ENCODE data around the gene MPDU1. TPM values are rescaled to one million over a fixed set of nuclear protein-coding genes. Genes with fewer than 3 reads are reported as not detected.

Gene MPDU1
- total RNA-seq, 1 experiment from 2014 or later: 154 TPM

GRCh38 chr17:7629939-7630571 is 46.4 kb downstream of the MPDU1 start, which contains the start of gene SHBG:
Gene SHBG, plus strand, starts transcription at chr17:7630135. Its CDS starts 38 bp downstream, at chr17:7630173.
- in situ Hi-C loops (cut with HindIII; ENCODE audit: low pct_unique_long_range_greater_than_20kb, low sequenced_read_pairs): no loop called here
- no peak for DNase-seq (ENCODE audit: low read depth, low spot score)

- no peak for DNase-seq (ENCODE audit: low read depth, low spot score)
- in situ Hi-C loops (cut with HindIII; ENCODE audit: low pct_unique_long_range_greater_than_20kb, low sequenced_read_pairs): no loop called here
Observed at GRCh38 chr17:7631398-7632380, 48.0 kb downstream of the MPDU1 start.

DNA sequence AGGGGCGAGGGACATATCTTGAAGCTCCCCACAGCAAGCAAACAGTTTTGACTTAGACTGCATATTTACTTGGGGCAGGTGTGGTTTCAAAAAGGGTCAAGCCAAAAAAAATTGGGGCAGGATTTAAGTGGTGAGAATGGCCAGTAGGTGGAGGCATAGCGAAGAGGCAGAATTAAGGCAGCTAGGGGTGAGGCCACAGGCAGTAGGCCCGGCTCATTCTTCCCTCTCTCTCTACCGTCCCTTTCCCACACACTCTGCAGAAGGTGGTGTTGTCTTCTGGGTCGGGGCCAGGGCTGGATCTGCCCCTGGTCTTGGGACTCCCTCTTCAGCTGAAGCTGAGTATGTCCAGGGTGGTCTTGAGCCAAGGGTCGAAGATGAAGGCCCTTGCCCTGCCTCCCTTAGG is 48.8 kb downstream of the MPDU1 start:
- peak; percentile 80 for DNase-seq (ENCODE audit: low read depth, low spot score)
- in situ Hi-C loops (cut with HindIII; ENCODE audit: low pct_unique_long_range_greater_than_20kb, low sequenced_read_pairs): no loop called here

DNA sequence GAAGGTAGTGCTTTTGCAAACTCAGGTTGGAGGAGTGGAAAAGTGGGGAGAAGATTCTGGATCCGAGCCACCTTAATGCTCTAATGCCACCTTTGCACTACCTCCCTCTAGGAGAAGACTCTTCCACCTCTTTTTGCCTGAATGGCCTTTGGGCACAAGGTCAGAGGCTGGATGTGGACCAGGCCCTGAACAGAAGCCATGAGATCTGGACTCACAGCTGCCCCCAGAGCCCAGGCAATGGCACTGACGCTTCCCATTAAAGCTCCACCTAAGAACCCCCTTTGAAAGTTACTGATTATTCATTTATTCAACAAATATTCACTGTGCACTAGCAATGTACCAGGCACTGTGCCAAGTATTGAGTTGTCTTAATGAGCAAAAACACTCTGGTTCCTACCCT is 49.4 kb downstream of the MPDU1 start:
- in situ Hi-C loops (cut with HindIII; ENCODE audit: low pct_unique_long_range_greater_than_20kb, low sequenced_read_pairs): no loop called here
- peak; percentile 19 for DNase-seq (ENCODE audit: low read depth, low spot score)

DNA sequence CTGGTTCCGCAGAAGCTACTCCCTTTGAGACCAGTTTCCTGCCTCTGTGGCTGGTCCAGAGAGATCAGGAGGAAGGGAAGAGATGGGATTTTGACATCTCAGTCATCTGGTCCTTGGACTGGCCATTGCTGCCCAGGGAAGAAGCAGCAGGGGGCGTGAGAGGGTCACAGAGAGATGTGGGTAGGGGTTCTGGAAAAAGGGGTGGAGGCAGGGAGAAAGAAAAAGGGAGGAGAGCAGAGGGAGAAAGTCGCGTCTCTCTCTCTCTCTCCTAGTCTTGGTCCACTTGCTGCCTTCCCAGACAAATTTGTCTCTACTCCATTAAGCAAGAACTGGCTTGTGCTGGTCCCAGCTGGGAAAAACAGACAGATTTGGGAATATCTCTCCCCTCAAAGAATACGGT is 50.7 kb downstream of the MPDU1 start:
- in situ Hi-C loops (cut with HindIII; ENCODE audit: low pct_unique_long_range_greater_than_20kb, low sequenced_read_pairs): no loop called here
- DNase-seq (ENCODE audit: low read depth, low spot score): peak; percentile 91

GRCh38 chr17:7636163-7636562 is 52.5 kb downstream of the MPDU1 start:
- in situ Hi-C loops (cut with HindIII; ENCODE audit: low pct_unique_long_range_greater_than_20kb, low sequenced_read_pairs): no loop called here
- DNase-seq (ENCODE audit: low read depth, low spot score): no peak

Small RNA genes within 50 kb of the gene (small RNA-seq; reads per million reads assigned to genes)
- 0 reads per million in 2 experiments for gene CD68
- gene RF00019: 0 reads per million in 2 experiments
- 0 reads per million in 2 experiments for gene SNORA48
- 0 reads per million in 2 experiments for gene SNORD10

Other genes with a start within 250 kb of the MPDU1 start
- gene ACAP1, start 247.3 kb upstream of the MPDU1 start, total RNA-seq (2014; rRNA removed; shearing (Covaris generic)): 0.03 TPM in 1 of 2 replicates, not detected in the other
- 2.0 and 2.5 TPM in 2 replicates for gene KCTD11, start 231.7 kb upstream of the MPDU1 start, total RNA-seq (2014; rRNA removed; shearing (Covaris generic))
- not detected in 2 replicates for gene TMEM95, start 228.7 kb upstream of the MPDU1 start, total RNA-seq (2014; rRNA removed; shearing (Covaris generic))
- gene TNK1, start 202.8 kb upstream of the MPDU1 start, total RNA-seq (2014; rRNA removed; shearing (Covaris generic)): 0.24 TPM in 1 of 2 replicates, not detected in the other
- 5.1 and 9.6 TPM in 2 replicates for gene PLSCR3, start 189.3 kb upstream of the MPDU1 start, total RNA-seq (2014; rRNA removed; shearing (Covaris generic))
- 147 and 188 TPM in 2 replicates for gene TMEM256, start 179.8 kb upstream of the MPDU1 start, total RNA-seq (2014; rRNA removed; shearing (Covaris generic))
- 0.55 and 1.7 TPM in 2 replicates for gene NLGN2, start 176.0 kb upstream of the MPDU1 start, total RNA-seq (2014; rRNA removed; shearing (Covaris generic))
- gene SPEM1, start 163.5 kb upstream of the MPDU1 start, total RNA-seq (2014; rRNA removed; shearing (Covaris generic)): not detected in 2 replicates
- not detected in 2 replicates for gene SPEM2, start 158.2 kb upstream of the MPDU1 start, total RNA-seq (2014; rRNA removed; shearing (Covaris generic))
- gene SPEM3, start 155.0 kb upstream of the MPDU1 start, total RNA-seq (2014; rRNA removed; shearing (Covaris generic)): not detected in 2 replicates
- gene TMEM102, start 148.4 kb upstream of the MPDU1 start, total RNA-seq (2014; rRNA removed; shearing (Covaris generic)): 6.8 and 7.0 TPM in 2 replicates
- gene FGF11, start 144.3 kb upstream of the MPDU1 start, total RNA-seq (2014; rRNA removed; shearing (Covaris generic)): 0.45 and 0.61 TPM in 2 replicates
- gene CHRNB1, start 138.8 kb upstream of the MPDU1 start, total RNA-seq (2014; rRNA removed; shearing (Covaris generic)): 3.3 and 4.5 TPM in 2 replicates
- gene ZBTB4, start 104.2 kb upstream of the MPDU1 start, total RNA-seq (2014; rRNA removed; shearing (Covaris generic)): 14.3 and 14.6 TPM in 2 replicates
- gene SLC35G6, start 102.4 kb upstream of the MPDU1 start, total RNA-seq (2014; rRNA removed; shearing (Covaris generic)): not detected in 2 replicates
- gene POLR2A, start 99.5 kb upstream of the MPDU1 start, total RNA-seq (2014; rRNA removed; shearing (Covaris generic)): 20.6 and 24.0 TPM in 2 replicates
- gene TNFSF12, start 34.8 kb upstream of the MPDU1 start, total RNA-seq (2014; rRNA removed; shearing (Covaris generic)): 0.88 and 1.2 TPM in 2 replicates
- 0.11 TPM in 1 of 2 replicates, not detected in the other for gene TNFSF13, start 25.1 kb upstream of the MPDU1 start, total RNA-seq (2014; rRNA removed; shearing (Covaris generic))
- 103 and 113 TPM in 2 replicates for gene SENP3, start 21.9 kb upstream of the MPDU1 start, total RNA-seq (2014; rRNA removed; shearing (Covaris generic))
- 69.3 and 74.5 TPM in 2 replicates for gene CD68, start 4.2 kb upstream of the MPDU1 start, total RNA-seq (2014; rRNA removed; shearing (Covaris generic))
- not detected in 2 replicates for gene SOX15, start 6.2 kb downstream of the MPDU1 start, total RNA-seq (2014; rRNA removed; shearing (Covaris generic))
- gene FXR2, start 31.0 kb downstream of the MPDU1 start, total RNA-seq (2014; rRNA removed; shearing (Covaris generic)): 56.6 and 61.7 TPM in 2 replicates
- 49.6 and 56.3 TPM in 2 replicates for gene SAT2, start 44.0 kb downstream of the MPDU1 start, total RNA-seq (2014; rRNA removed; shearing (Covaris generic))
- 0.82 and 1.6 TPM in 2 replicates for gene SHBG, start 46.3 kb downstream of the MPDU1 start, total RNA-seq (2014; rRNA removed; shearing (Covaris generic))
- 0.27 and 0.85 TPM in 2 replicates for gene ATP1B2, start 67.1 kb downstream of the MPDU1 start, total RNA-seq (2014; rRNA removed; shearing (Covaris generic))
- gene TP53, start 103.6 kb downstream of the MPDU1 start, total RNA-seq (2014; rRNA removed; shearing (Covaris generic)): 14.1 and 15.4 TPM in 2 replicates
- gene WRAP53, start 104.6 kb downstream of the MPDU1 start, total RNA-seq (2014; rRNA removed; shearing (Covaris generic)): 13.4 and 16.4 TPM in 2 replicates
- gene EFNB3, start 121.3 kb downstream of the MPDU1 start, total RNA-seq (2014; rRNA removed; shearing (Covaris generic)): 2.8 and 3.7 TPM in 2 replicates
- 0.03 TPM in 1 of 2 replicates, not detected in the other for gene DNAH2, start 133.9 kb downstream of the MPDU1 start, total RNA-seq (2014; rRNA removed; shearing (Covaris generic))

All from SK-MEL-5 (cell line).